NCI-H748 (cell line): ENCODE data around the gene TBK1.
A peak's percentile ranks its signal among the peaks of the same experiment; 100 is the strongest.
"Not testable (repeated sequence)": the region's sequence is repeated elsewhere in the genome, so short reads cannot be mapped to it uniquely, and the experiment has no call there.

Source experiments
- DNase-seq: peaks from one replicate; lab custom pipeline; 2025; ENCODE audit not compliant: unreplicated experiment; lab: John Stamatoyannopoulos, UW

TBK1 gene

DNA sequence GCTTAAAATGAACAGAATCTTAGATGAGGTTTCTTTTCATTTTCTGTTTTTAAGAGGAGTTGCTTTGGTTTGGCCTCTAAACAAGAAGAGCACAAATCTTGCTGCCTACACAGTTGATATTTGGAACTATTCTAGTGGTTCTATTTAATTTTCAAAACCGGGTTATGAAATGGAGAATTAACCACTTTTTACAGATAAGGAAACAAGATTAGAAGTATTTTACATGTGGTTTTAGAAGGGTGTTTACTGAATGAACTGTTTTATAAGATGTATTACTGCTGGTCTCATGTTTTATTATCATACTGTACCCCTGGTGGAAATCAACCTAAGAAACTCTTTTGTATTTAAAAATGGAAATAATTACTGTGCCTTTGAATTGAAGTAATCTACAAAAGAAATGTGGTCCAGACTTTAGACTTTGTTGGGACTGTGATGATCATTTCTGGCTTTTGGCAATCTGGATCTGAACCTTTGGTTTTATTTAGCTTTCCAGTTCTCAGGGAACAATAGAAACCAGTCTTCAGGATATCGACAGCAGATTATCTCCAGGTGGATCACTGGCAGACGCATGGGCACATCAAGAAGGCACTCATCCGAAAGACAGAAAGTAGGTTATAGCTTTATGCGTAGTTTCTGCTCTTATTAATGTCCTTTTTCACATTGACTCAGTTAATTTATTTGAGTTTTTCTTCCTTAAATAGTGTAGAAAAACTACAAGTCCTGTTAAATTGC lies 43.2 kb downstream of the TBK1 start:
- DNase-seq, result no peak

DNA sequence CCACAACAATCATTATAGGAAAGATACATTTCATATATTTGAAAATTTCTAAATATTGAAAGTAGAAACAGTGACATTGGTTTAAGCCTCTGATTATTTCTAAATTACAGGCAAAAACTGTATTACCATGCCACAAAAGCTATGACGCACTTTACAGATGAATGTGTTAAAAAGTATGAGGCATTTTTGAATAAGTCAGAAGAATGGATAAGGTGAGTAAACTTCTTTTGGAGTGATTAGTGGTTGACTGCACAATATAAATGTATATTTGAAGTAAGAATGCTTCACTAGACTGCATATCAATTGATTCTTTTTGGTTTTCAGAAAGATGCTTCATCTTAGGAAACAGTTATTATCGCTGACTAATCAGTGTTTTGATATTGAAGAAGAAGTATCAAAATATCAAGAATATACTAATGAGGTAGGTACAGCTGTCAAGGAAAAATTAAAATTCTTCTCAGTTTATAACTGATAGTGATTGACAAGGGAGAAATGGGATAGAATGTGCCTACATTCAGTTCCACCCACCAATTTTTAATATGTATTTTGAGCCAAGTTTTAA lies 45.0 kb downstream of the TBK1 start:
- no peak for DNase-seq

DNA sequence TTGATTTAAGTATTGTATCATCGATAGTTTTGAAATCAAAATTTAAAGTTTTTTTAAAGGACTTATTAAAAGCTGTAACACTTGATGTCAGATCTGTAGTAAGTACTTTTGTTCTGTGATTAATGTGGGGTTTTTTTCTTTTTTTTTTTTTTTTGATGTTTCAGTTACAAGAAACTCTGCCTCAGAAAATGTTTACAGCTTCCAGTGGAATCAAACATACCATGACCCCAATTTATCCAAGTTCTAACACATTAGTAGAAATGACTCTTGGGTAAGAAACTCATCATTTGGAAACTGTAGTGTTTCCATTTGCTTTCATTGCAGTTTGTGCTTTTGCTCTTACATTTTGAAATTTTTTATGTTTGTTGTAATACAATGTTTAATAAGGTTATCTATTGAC lies 45.6 kb downstream of the TBK1 start:
- no peak for DNase-seq

GRCh38 chr12:64497903-64498302 lies 46.0 kb downstream of the TBK1 start:
- DNase-seq, result no peak

DNA sequence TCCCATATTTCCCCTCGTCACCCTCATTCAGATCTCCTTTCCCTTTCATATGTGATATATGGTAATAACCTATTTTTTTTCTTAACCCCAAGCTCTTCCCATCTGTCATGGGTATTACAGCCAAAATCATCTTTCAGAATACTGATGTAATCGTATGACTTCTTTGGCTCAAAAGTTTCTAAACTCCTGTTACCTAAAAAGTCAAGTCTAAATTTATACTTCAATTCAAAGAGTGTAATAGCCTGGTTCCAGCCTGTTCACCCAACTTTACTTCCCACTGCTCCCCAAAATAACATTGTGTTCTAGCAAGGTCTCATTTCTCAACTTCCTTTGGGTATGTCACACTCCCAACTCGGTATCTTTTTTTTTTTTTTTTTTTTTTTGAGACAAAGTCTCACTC lies 48.5 kb downstream of the TBK1 start:
- DNase-seq, result no peak

DNA sequence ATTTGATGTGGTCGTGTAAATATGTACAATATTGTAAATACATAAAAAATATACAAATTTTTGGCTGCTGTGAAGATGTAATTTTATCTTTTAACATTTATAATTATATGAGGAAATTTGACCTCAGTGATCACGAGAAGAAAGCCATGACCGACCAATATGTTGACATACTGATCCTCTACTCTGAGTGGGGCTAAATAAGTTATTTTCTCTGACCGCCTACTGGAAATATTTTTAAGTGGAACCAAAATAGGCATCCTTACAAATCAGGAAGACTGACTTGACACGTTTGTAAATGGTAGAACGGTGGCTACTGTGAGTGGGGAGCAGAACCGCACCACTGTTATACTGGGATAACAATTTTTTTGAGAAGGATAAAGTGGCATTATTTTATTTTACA lies 49.6 kb downstream of the TBK1 start:
- DNase-seq, result no peak

- DNase-seq, result no peak
These were observed 55.0 kb downstream of the TBK1 start for GRCh38 chr12:64506955-64507354.

DNA sequence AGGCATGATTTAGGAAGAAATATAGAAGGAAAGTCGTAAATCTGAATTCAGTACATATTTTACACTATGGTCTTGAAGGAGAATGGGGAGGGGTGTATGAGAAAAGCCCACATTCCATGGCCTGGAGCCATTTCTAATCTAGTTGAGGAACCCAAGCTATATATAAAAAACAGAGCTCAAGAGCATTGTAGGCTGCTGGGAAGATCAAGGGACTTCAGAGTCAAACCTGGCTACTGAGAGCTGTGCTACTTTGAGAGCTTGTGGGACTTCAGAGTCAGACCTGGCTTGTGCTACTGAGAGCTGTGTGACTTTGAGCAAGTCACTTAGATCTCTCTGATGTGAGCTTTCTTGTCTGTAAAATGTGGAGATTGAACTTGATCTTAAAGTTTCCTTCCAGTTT lies 58.7 kb downstream of the TBK1 start:
- DNase-seq, result no peak

DNA sequence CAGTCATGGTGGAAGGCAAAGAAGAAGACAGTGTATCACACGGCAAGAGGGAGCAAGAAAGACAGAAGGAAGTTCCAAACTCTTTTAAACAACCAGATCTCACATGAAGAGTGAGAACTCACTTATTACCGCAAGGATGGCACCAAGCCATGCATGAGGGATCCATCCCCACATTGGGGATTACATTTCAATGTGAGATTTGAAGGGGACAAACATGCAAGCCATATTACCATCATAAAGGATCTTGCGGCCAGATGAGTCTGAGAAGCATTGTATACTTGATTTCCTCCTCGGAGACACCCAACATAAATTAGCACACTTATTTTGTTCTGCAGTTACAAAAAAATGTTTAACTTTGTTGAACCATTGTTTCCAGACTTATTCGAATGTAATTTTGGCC lies 66.5 kb downstream of the TBK1 start:
- no peak for DNase-seq

GRCh38 chr12:64521833-64522232 lies 69.9 kb downstream of the TBK1 start:
- peak; percentile 42 for DNase-seq

GRCh38 chr12:64522316-64522715 lies 70.4 kb downstream of the TBK1 start:
- DNase-seq, result peak; percentile 88

- DNase-seq, result no peak
These were observed 70.9 kb downstream of the TBK1 start for GRCh38 chr12:64522807-64523206.

GRCh38 chr12:64523565-64524444 lies 71.9 kb downstream of the TBK1 start:
- not testable (repeated sequence) for DNase-seq

- DNase-seq, result no peak
These were observed 73.7 kb downstream of the TBK1 start for GRCh38 chr12:64525461-64526160.

- DNase-seq, result no peak
These were observed 74.9 kb downstream of the TBK1 start for GRCh38 chr12:64526859-64527258.

- DNase-seq, result no peak
These were observed 76.7 kb downstream of the TBK1 start for GRCh38 chr12:64528616-64529015.

- no peak for DNase-seq
These were observed 78.6 kb downstream of the TBK1 start for GRCh38 chr12:64530566-64530965.

- DNase-seq, result no peak
These were observed 79.9 kb downstream of the TBK1 start for GRCh38 chr12:64531665-64532334.

GRCh38 chr12:64532734-64533351 lies 80.9 kb downstream of the TBK1 start:
- no peak for DNase-seq

DNA sequence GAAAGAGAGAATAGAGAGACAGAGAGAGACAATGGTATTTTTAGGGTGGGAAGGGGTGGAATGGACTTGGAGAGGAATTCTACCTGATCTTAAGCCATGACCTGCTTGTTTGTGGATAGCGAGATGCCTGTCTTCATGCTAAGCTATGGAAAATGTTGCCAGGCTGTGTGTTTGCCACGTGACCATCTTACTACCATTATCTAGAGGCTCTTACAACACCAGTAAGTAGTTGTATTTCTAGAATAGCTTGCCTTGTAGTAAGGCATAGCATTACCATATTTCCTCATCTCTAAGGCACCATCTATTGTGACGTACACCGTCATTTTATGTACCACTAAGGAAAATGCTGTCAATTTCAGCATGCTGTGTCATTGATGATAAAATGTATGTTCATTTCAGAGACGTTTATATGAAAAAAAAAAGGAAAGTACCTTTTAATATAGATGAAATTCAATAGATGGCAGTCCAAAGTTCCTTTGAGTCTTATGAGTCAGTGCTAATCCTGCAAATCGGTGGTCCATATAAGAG lies 82.8 kb downstream of the TBK1 start:
- no peak for DNase-seq
